GM12878 (cell line): ENCODE measurements around the gene VPS39. TPM values are rescaled to one million over a fixed set of nuclear protein-coding genes. Genes with fewer than 3 reads are reported as not detected.

Experiments used
- BCLAF1 ChIP-seq: fragments of 450-650 bp; IDR thresholded peaks from 2 replicates; pipeline ENCODE4 v1.6.1; 2017; ENCODE audit warnings: antibody characterized with exemption, mild to moderate bottlenecking, moderate library complexity
- HCFC1 ChIP-seq: fragments of 150-350 bp; IDR thresholded peaks from 2 replicates; pipeline ENCODE4 v1.6.1; 2014; ENCODE audit warnings: low read length
- TARDBP ChIP-seq: IDR thresholded peaks from 2 replicates; pipeline ENCODE4 v1.6.1; 2016; ENCODE audit warnings: borderline replicate concordance
- ZBTB40 ChIP-seq: fragments of 450-650 bp; IDR thresholded peaks from 2 replicates; pipeline ENCODE4 v1.6.1; 2016; ENCODE audit warnings: mild to moderate bottlenecking, moderate library complexity, borderline replicate concordance
- ZNF207 ChIP-seq: fragments of 450-650 bp; IDR thresholded peaks from 2 replicates; pipeline ENCODE4 v1.6.1; 2014; ENCODE audit warnings: antibody characterized with exemption, mild to moderate bottlenecking, borderline replicate concordance
- polyA plus RNA-seq, 11 experiments: library from polyadenylated mRNA; depleted of rRNA in 4 of 11; unstranded in 6 of 11; stranded (reverse) in 5 of 11; fragments of >200 nt; fragmentation: Nextera tagmentation in 4 of 11; fragmentation: Illumina TruSeq in 1 of 11; extraction: Ambion mirVana in 4 of 11; extraction: Trizol in 1 of 11; gene quantifications; 1 replicate in 1 of 11; 2 replicates in 10 of 11; pipeline versions ENCODE4 v1.2.1 to v1.2.3, GENCODE V29; 2011 to 2016; ENCODE audit warnings: inconsistent platforms in 2 of 11, missing spikeins in 2 of 11, low read depth in 1 of 11
- total RNA-seq, 4 experiments: library from RNA; depleted of rRNA in 3 of 4; stranded (reverse); fragments of >200 nt in 3 of 4; fragmentation: Illumina TruSeq in 1 of 4; extraction: Trizol in 1 of 4; gene quantifications; 2 replicates each; pipeline versions ENCODE4 v1.2.1 to v1.2.3, GENCODE V29; 2013 to 2021
- TF ChIP-seq, protein P1 (sequence below): IDR thresholded peaks from 2 replicates; pipeline ENCODE4 v1.6.1; 2012; ENCODE audit warnings: mild to moderate bottlenecking, low read depth, low read length
- TF ChIP-seq, protein P2 (sequence below): fragments of 450-650 bp; IDR thresholded peaks from 2 replicates; pipeline ENCODE4 v1.6.1; 2017; ENCODE audit warnings: mild to moderate bottlenecking, moderate library complexity
- TF ChIP-seq, protein P3 (sequence below): fragments of 450-650 bp; IDR thresholded peaks from 2 replicates; pipeline ENCODE4 v1.6.1; 2017; ENCODE audit warnings: mild to moderate bottlenecking, moderate library complexity

Gene VPS39
- total and polyA plus RNA-seq, 10 of the 15 experiments (the other 5 are each of a cell fraction or from before 2014, with no cell fraction given) = 4.9 to 50.0 (median 36.2) TPM

DNA sequence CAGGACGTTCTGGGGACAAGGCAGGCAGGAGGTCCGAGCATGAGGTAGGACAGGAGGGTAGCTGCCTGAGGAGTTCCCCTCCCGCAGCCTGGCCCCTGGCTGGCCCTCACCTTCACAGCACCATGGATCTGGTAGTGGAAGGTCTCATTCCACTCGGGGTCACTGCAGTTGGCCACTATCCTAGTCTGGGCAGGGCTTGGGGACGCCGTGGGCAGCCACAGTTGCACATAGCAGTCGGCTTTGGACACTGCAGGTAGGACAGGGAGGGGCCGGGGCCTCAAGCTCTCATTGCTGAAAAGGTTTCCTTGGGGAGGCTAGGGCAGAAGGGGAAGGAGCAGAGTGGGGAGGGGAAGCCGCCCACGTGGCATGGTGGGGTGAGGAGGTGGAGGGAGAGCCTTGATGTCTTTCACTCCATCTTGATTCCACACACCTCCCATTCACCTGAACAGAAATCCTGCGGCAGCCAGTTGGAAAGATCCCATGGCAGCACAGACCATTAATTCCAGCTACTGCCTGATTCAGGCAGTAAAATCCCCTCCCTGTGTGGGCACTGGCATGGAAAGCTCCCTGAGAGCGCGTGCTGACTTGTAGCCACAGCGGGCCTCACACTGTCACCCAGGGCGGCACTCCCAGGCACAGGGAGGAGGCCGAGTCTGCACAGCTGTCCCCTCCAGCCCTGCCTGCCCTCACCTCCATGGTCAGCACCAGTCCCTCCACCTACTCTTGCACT, 53.7 kb downstream of the VPS39 start (continued):
- TF ChIP-seq, protein P1, sequence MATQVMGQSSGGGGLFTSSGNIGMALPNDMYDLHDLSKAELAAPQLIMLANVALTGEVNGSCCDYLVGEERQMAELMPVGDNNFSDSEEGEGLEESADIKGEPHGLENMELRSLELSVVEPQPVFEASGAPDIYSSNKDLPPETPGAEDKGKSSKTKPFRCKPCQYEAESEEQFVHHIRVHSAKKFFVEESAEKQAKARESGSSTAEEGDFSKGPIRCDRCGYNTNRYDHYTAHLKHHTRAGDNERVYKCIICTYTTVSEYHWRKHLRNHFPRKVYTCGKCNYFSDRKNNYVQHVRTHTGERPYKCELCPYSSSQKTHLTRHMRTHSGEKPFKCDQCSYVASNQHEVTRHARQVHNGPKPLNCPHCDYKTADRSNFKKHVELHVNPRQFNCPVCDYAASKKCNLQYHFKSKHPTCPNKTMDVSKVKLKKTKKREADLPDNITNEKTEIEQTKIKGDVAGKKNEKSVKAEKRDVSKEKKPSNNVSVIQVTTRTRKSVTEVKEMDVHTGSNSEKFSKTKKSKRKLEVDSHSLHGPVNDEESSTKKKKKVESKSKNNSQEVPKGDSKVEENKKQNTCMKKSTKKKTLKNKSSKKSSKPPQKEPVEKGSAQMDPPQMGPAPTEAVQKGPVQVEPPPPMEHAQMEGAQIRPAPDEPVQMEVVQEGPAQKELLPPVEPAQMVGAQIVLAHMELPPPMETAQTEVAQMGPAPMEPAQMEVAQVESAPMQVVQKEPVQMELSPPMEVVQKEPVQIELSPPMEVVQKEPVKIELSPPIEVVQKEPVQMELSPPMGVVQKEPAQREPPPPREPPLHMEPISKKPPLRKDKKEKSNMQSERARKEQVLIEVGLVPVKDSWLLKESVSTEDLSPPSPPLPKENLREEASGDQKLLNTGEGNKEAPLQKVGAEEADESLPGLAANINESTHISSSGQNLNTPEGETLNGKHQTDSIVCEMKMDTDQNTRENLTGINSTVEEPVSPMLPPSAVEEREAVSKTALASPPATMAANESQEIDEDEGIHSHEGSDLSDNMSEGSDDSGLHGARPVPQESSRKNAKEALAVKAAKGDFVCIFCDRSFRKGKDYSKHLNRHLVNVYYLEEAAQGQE = no peak
- TF ChIP-seq, protein P2, sequence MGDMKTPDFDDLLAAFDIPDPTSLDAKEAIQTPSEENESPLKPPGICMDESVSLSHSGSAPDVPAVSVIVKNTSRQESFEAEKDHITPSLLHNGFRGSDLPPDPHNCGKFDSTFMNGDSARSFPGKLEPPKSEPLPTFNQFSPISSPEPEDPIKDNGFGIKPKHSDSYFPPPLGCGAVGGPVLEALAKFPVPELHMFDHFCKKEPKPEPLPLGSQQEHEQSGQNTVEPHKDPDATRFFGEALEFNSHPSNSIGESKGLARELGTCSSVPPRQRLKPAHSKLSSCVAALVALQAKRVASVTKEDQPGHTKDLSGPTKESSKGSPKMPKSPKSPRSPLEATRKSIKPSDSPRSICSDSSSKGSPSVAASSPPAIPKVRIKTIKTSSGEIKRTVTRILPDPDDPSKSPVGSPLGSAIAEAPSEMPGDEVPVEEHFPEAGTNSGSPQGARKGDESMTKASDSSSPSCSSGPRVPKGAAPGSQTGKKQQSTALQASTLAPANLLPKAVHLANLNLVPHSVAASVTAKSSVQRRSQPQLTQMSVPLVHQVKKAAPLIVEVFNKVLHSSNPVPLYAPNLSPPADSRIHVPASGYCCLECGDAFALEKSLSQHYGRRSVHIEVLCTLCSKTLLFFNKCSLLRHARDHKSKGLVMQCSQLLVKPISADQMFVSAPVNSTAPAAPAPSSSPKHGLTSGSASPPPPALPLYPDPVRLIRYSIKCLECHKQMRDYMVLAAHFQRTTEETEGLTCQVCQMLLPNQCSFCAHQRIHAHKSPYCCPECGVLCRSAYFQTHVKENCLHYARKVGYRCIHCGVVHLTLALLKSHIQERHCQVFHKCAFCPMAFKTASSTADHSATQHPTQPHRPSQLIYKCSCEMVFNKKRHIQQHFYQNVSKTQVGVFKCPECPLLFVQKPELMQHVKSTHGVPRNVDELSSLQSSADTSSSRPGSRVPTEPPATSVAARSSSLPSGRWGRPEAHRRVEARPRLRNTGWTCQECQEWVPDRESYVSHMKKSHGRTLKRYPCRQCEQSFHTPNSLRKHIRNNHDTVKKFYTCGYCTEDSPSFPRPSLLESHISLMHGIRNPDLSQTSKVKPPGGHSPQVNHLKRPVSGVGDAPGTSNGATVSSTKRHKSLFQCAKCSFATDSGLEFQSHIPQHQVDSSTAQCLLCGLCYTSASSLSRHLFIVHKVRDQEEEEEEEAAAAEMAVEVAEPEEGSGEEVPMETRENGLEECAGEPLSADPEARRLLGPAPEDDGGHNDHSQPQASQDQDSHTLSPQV = no peak
- TF ChIP-seq BCLAF1 = no peak
- TF ChIP-seq ZBTB40 = no peak
- no peak for TF ChIP-seq TARDBP
- TF ChIP-seq, protein P3, sequence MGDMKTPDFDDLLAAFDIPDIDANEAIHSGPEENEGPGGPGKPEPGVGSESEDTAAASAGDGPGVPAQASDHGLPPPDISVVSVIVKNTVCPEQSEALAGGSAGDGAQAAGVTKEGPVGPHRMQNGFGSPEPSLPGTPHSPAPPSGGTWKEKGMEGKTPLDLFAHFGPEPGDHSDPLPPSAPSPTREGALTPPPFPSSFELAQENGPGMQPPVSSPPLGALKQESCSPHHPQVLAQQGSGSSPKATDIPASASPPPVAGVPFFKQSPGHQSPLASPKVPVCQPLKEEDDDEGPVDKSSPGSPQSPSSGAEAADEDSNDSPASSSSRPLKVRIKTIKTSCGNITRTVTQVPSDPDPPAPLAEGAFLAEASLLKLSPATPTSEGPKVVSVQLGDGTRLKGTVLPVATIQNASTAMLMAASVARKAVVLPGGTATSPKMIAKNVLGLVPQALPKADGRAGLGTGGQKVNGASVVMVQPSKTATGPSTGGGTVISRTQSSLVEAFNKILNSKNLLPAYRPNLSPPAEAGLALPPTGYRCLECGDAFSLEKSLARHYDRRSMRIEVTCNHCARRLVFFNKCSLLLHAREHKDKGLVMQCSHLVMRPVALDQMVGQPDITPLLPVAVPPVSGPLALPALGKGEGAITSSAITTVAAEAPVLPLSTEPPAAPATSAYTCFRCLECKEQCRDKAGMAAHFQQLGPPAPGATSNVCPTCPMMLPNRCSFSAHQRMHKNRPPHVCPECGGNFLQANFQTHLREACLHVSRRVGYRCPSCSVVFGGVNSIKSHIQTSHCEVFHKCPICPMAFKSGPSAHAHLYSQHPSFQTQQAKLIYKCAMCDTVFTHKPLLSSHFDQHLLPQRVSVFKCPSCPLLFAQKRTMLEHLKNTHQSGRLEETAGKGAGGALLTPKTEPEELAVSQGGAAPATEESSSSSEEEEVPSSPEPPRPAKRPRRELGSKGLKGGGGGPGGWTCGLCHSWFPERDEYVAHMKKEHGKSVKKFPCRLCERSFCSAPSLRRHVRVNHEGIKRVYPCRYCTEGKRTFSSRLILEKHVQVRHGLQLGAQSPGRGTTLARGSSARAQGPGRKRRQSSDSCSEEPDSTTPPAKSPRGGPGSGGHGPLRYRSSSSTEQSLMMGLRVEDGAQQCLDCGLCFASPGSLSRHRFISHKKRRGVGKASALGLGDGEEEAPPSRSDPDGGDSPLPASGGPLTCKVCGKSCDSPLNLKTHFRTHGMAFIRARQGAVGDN = no peak
- no peak for TF ChIP-seq HCFC1
- no peak for TF ChIP-seq ZNF207
